Upper lobe of left lung (tissue), 4 donors: ENCODE results near the gene EEF1AKMT1.

Experiments used
- CTCF ChIP-seq, 6 experiments: fragments of 450-650 bp in 4 of 6; fragments of 200-600 bp in 2 of 6; sonication (generic) in 2 of 6; IDR thresholded peaks; one replicate each; pipeline ENCODE4 v1.5.1; 2016 to 2019; ENCODE audit warnings: antibody characterized with exemption in 6 of 6
- EP300 ChIP-seq, 4 donors: sonication (generic); formaldehyde crosslinking; IDR thresholded peaks; one replicate each; pipeline ENCODE4 v1.5.1; 2017; ENCODE audit warnings: antibody characterized with exemption in 4 of 4, control low read depth in 2 of 4

GRCh38 chr13:20729633-20730585 lies 43.9 kb downstream of the EEF1AKMT1 start:
- TF ChIP-seq CTCF (IDR thresholded peaks at IDR 0.05) (no peak), EP300 (IDR thresholded peaks at IDR 0.05) (no peak)
